Fibroblast of lung (primary cell): ENCODE data around the gene RELA. TPM values are rescaled to one million over a fixed set of nuclear protein-coding genes. Genes with fewer than 3 reads are reported as not detected.
A peak's percentile ranks its signal among the peaks of the same experiment; 100 is the strongest.

Experiments
- DNase-seq, 2 donors: peaks; one replicate each; pipeline versions ENCODE4 v3.0.0 to v3.0.0-alpha.2; 2010; ENCODE audit warnings: low read depth in 2 of 2
- H2AFZ ChIP-seq: 2 replicates; pipeline ENCODE4 v1.5.1; 2012; ENCODE audit warnings: low read length, control low read depth, inconsistent platforms
- H3K27ac ChIP-seq: 2 replicates; pipeline ENCODE4 v1.5.1; 2011; ENCODE audit warnings: low read length, control low read depth; ENCODE audit not compliant: insufficient read depth
- H3K27me3 ChIP-seq: 2 replicates; pipeline ENCODE4 v1.5.1; 2011; ENCODE audit warnings: mild to moderate bottlenecking, low read length; ENCODE audit not compliant: control insufficient read depth, insufficient read depth
- H3K36me3 ChIP-seq: 2 replicates; pipeline ENCODE4 v1.5.1; 2011; ENCODE audit warnings: low read length; ENCODE audit not compliant: control insufficient read depth, insufficient read depth
- H3K4me1 ChIP-seq: 2 replicates; pipeline ENCODE4 v1.5.1; 2011; ENCODE audit warnings: low read length; ENCODE audit not compliant: control insufficient read depth, insufficient read depth; ENCODE audit errors: extremely low read depth
- H3K4me2 ChIP-seq: 2 replicates; pipeline ENCODE4 v1.5.1; 2011; ENCODE audit warnings: low read length, control low read depth; ENCODE audit not compliant: insufficient read depth; ENCODE audit errors: extremely low read depth
- H3K4me3 ChIP-seq, 4 experiments: fragments of 200-600 bp in 1 of 4; sonication (generic) in 1 of 4; replicated peaks in 1 of 4; 2 replicates each; pipeline ENCODE4 v1.5.1; 2011 to 2016; ENCODE audit warnings: low read length in 4 of 4, low read depth in 3 of 4, mild to moderate bottlenecking in 3 of 4, control low read depth in 2 of 4, inconsistent platforms in 1 of 4, mixed read lengths in 1 of 4; ENCODE audit not compliant: insufficient read depth in 1 of 4; ENCODE audit errors: control extremely low read depth in 1 of 4
- H3K79me2 ChIP-seq: 2 replicates; pipeline ENCODE4 v1.5.1; 2012; ENCODE audit warnings: mild to moderate bottlenecking, low read length, inconsistent platforms; ENCODE audit not compliant: control insufficient read depth, insufficient read depth
- H3K9ac ChIP-seq: 2 replicates; pipeline ENCODE4 v1.5.1; 2011; ENCODE audit warnings: mild to moderate bottlenecking, low read length, control low read depth; ENCODE audit not compliant: insufficient read depth
- H3K9me3 ChIP-seq: 2 replicates; pipeline ENCODE4 v1.5.1; 2012; ENCODE audit warnings: low read depth, low read length; ENCODE audit not compliant: control insufficient read depth, insufficient read depth
- H4K20me1 ChIP-seq: 2 replicates; pipeline ENCODE4 v1.5.1; 2011; ENCODE audit warnings: low read length; ENCODE audit not compliant: control insufficient read depth, insufficient read depth; ENCODE audit errors: extremely low read depth
- EZH2 ChIP-seq: IDR thresholded peaks from 2 replicates; pipeline ENCODE4 v1.5.1; 2012; ENCODE audit warnings: low read length, control low read depth, mild to moderate bottlenecking; ENCODE audit errors: missing control alignments
- polyA plus RNA-seq, 2 donors: library from polyadenylated mRNA; depleted of rRNA in 1 of 2; stranded (reverse) in 1 of 2; unstranded in 1 of 2; fragments of >200 nt; gene quantifications; 2 replicates each; pipeline ENCODE4 v1.2.1, GENCODE V29; 2011 to 2012; ENCODE audit warnings: missing spikeins in 1 of 2
- total RNA-seq: library from RNA; depleted of rRNA; stranded (reverse); fragments of >200 nt; gene quantifications from 2 replicates; pipeline ENCODE4 v1.2.1, GENCODE V29; 2014
- TF ChIP-seq, protein P1 (sequence below), 2 donors: IDR thresholded peaks in 1 of 2; conservative IDR thresholded peaks in 1 of 2; 1 replicate in 1 of 2; 2 replicates in 1 of 2; pipeline ENCODE4 v1.5.1; 2011 to 2012; ENCODE audit warnings: low read length in 2 of 2, control low read depth in 1 of 2, inconsistent platforms in 1 of 2, low read depth in 1 of 2, mild to moderate bottlenecking in 1 of 2

Gene RELA
- total and polyA plus RNA-seq, 2 donors (not counting 1 experiment from before 2014, with no cell fraction given): 15.7 to 23.0 TPM

DNA sequence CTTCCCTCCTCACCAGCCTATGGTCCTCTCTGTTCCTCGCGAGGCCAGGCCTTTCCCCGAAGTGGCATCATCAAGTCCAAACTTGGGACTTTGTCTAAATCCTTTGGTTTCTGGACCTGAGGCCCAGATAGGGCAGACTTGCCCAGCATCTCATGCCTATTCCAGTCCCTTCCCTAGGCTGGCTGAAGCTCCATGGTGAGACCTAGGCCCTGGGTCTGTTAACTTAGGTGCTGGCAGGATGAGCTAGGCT lies 11.5 kb downstream of the RELA start:
- H3K27me3 ChIP-seq: no peaks in the 10 kb centered on the region
- peaks cover 39% of the 10 kb centered on the region for H3K36me3 ChIP-seq
- H3K4me1 ChIP-seq: peaks cover 26% of the 10 kb centered on the region
- TF ChIP-seq EZH2: no peak
- TF ChIP-seq, protein P1, sequence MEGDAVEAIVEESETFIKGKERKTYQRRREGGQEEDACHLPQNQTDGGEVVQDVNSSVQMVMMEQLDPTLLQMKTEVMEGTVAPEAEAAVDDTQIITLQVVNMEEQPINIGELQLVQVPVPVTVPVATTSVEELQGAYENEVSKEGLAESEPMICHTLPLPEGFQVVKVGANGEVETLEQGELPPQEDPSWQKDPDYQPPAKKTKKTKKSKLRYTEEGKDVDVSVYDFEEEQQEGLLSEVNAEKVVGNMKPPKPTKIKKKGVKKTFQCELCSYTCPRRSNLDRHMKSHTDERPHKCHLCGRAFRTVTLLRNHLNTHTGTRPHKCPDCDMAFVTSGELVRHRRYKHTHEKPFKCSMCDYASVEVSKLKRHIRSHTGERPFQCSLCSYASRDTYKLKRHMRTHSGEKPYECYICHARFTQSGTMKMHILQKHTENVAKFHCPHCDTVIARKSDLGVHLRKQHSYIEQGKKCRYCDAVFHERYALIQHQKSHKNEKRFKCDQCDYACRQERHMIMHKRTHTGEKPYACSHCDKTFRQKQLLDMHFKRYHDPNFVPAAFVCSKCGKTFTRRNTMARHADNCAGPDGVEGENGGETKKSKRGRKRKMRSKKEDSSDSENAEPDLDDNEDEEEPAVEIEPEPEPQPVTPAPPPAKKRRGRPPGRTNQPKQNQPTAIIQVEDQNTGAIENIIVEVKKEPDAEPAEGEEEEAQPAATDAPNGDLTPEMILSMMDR (conservative IDR thresholded peaks at IDR 0.05 in 1 of 2, IDR thresholded peaks at IDR 0.05 in 1 of 2; ENCODE audit: low read depth in 1 of 2, low read length in 2 of 2): no peak
- H3K79me2 ChIP-seq: no peaks in the 10 kb centered on the region
- no peak overlapping the region for H2AFZ ChIP-seq
- no peak for DNase-seq
- no peak overlapping the region for H3K4me3 ChIP-seq
- no peaks in the 10 kb centered on the region for H4K20me1 ChIP-seq
- H3K9ac ChIP-seq: no peak overlapping the region
- H3K27ac ChIP-seq: peak overlapping the region; percentile 95
- H3K9me3 ChIP-seq: no peaks in the 10 kb centered on the region
- no peak overlapping the region for H3K4me2 ChIP-seq

DNA sequence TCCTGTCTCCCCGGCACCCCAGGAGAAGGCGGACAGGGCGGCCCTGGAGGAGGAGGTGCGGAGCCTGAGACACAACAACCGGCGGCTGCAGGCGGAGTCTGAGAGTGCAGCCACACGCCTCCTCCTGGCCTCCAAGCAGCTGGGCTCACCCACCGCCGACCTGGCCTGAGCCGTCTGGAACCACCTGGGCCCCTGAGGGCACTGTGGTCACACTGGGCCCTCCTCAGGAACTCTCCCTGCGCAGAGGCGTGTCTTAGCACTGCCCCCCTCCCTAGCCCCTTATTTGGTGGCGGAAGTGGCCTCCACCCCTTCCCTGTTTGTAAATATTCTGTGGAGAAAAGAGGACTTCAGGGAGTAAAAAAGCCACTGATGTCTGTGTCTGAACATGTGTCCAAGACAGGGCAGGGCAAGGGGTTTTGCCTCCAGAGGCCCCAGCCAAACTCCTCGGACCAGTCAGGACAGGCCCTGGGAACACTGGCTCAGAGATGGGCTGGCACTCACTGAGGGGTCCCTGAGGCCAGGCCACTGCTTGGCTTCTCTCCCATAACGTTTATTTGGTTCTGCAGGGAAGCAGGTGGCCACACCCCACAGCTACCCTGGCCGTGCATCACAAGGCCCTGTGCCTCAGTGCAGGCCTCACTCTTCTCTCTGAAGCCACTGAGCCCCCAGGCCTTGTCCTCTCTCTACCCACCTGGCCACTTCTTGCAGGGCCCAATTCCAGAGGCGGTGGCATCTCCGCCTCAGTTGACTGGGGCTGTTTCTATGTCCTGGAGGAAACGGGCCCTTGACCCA lies 12.0 kb downstream of the RELA start:
- Histone ChIP-seq H3K79me2 (no peaks in the 10 kb centered on the region), H3K9me3 (no peaks in the 10 kb centered on the region), H3K36me3 (peaks cover 44% of the 10 kb centered on the region), H3K27me3 (no peaks in the 10 kb centered on the region), H3K27ac (peak overlapping the region; percentile 95), H3K4me2 (no peak overlapping the region), H3K4me3 (no peak overlapping the region), H2AFZ (no peak overlapping the region), H3K4me1 (peaks cover 26% of the 10 kb centered on the region), H4K20me1 (no peaks in the 10 kb centered on the region), H3K9ac (peak overlapping the region; percentile 7)
- DNase-seq: no peak
- TF ChIP-seq, protein P1 (conservative IDR thresholded peaks at IDR 0.05 in 1 of 2, IDR thresholded peaks at IDR 0.05 in 1 of 2; ENCODE audit: low read depth in 1 of 2, low read length in 2 of 2): no peak
- TF ChIP-seq EZH2: no peak

DNA sequence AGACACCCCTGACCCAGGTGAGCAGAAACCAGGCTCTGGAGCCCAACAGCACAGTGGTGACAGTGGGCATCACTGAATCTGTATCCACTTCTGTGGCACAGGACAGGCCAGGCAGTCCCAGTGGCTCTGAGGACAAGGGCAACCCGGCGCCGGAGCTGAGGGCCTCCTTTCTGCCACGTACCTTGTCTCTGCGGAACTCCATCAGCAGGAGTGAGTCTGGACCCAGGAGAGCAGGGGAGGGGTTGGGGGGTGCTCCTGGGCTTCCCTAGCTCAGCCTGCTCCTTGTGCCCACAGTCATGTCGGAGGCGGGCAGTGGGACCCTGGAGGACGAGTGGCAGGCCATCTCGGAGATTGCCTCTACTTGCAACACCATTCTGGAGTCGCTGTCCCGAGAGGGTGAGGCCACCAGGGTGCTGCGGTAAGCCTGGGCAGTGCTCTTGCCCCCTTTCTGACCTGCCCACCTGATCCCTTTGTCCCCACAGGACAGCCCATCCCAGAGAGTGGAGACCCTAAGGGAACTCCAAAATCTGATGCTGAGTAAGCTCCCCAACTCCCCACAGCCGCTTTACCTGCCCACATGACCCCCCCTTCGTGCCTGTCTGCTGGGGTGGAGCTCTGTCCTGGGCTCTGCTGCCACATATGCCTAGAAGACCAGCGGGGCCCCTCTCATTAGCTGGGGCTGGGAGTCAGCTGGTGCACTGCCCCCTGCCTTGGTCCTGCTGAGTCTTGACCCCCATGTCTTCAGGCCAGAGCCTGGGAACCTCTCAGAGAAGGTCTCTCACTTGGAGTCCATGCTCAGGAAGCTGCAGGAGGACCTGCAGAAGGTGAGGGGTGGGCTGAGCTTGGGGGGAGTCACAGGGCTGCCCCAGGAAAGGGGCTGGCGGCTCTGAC lies 12.8 kb downstream of the RELA start:
- no peak overlapping the region for H2AFZ ChIP-seq
- no peak overlapping the region for H3K4me2 ChIP-seq
- H3K9me3 ChIP-seq: no peaks in the 10 kb centered on the region
- no peak for DNase-seq
- peaks cover 46% of the 10 kb centered on the region for H3K36me3 ChIP-seq
- no peaks in the 10 kb centered on the region for H3K79me2 ChIP-seq
- H3K4me1 ChIP-seq: peaks cover 26% of the 10 kb centered on the region
- no peaks in the 10 kb centered on the region for H3K27me3 ChIP-seq
- H4K20me1 ChIP-seq: no peaks in the 10 kb centered on the region
- H3K9ac ChIP-seq: no peak overlapping the region
- H3K4me3 ChIP-seq: no peak overlapping the region
- TF ChIP-seq EZH2: no peak
- TF ChIP-seq, protein P1 (conservative IDR thresholded peaks at IDR 0.05 in 1 of 2, IDR thresholded peaks at IDR 0.05 in 1 of 2; ENCODE audit: low read depth in 1 of 2, low read length in 2 of 2): no peak
- no peak overlapping the region for H3K27ac ChIP-seq
